ENCODE measurements around the gene SECISBP2L.

Gene SECISBP2L

GRCh38 chr15:48993380-48993779, 52.9 kb downstream of the SECISBP2L start:
- no peak for TF ChIP-seq FOXP2 (optimal IDR thresholded peaks at IDR 0.05; ENCODE audit: control extremely low read depth, extremely low read length, insufficient read depth)
- no peak; the same call in 1 of the 2 replicates for TF ChIP-seq POLR2AphosphoS5 (IDR thresholded peaks at IDR 0.05; ENCODE audit: borderline replicate concordance, low read depth, low read length)
- no peak for TF ChIP-seq EZH2 (IDR thresholded peaks at IDR 0.05)
- peak; percentile 59 for DNase-seq (ENCODE audit: low read depth, low spot score)
- peaks cover 21% of the 10 kb centered on the region for H3K36me3 ChIP-seq (ENCODE audit: insufficient read depth, low read length)
- no peak overlapping the region for H3K9ac ChIP-seq (ENCODE audit: insufficient read length)
- peak overlapping the region; percentile 48; the same call in 1 of the 2 replicates for H3K4me3 ChIP-seq
- H3K27ac ChIP-seq = peak overlapping the region; percentile 72; the same call in 1 of the 2 replicates
- no peaks in the 10 kb centered on the region for H3K9me3 ChIP-seq (ENCODE audit: low read depth, low read length)

GRCh38 chr15:48992545-48992944, 53.7 kb downstream of the SECISBP2L start:
- Histone ChIP-seq H3K9me3 (ENCODE audit: low read depth, low read length) (no peaks in the 10 kb centered on the region), H3K27ac (no peak overlapping the region), H3K9ac (ENCODE audit: insufficient read length) (no peak overlapping the region), H3K36me3 (ENCODE audit: insufficient read depth, low read length) (peaks cover 17% of the 10 kb centered on the region), H3K4me3 (no peak overlapping the region)
- DNase-seq (ENCODE audit: low read depth, low spot score) = no peak
- no peak for TF ChIP-seq FOXP2 (optimal IDR thresholded peaks at IDR 0.05; ENCODE audit: control extremely low read depth, extremely low read length, insufficient read depth)
- no peak for TF ChIP-seq POLR2AphosphoS5 (IDR thresholded peaks at IDR 0.05; ENCODE audit: borderline replicate concordance, low read depth, low read length)

GRCh38 chr15:48992096-48992495, 54.1 kb downstream of the SECISBP2L start:
- Histone ChIP-seq H3K36me3 (ENCODE audit: insufficient read depth, low read length) (peaks cover 17% of the 10 kb centered on the region), H3K4me3 (no peak overlapping the region), H3K9ac (ENCODE audit: insufficient read length) (no peak overlapping the region), H3K27ac (no peak overlapping the region), H3K9me3 (ENCODE audit: low read depth, low read length) (no peaks in the 10 kb centered on the region)
- DNase-seq (ENCODE audit: low read depth, low spot score) = no peak
- TF ChIP-seq EZH2 (IDR thresholded peaks at IDR 0.05) (no peak), POLR2AphosphoS5 (IDR thresholded peaks at IDR 0.05; ENCODE audit: borderline replicate concordance, low read depth, low read length) (no peak), FOXP2 (optimal IDR thresholded peaks at IDR 0.05; ENCODE audit: control extremely low read depth, extremely low read length, insufficient read depth) (no peak)

DNA sequence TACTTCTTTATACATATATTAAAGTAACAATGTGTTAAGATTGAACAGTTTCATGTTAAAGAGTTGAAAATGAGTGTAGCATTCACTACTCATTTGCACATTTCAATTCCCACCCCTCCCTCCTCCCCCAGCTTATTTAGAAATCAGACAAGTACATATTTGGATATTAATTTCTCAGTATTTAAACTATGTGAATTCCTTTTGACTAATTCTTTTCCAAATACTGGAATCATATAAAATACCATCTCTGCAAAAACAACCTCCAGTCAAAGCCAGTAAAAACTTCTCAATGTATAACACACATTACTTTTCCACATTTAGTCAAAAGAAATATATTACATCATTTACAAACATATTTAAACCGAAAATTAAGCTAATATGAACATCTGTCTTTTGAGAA, 57.1 kb downstream of the SECISBP2L start:
- no peak for TF ChIP-seq FOXP2 (optimal IDR thresholded peaks at IDR 0.05; ENCODE audit: control extremely low read depth, extremely low read length, insufficient read depth)
- no peak for TF ChIP-seq EZH2 (IDR thresholded peaks at IDR 0.05)
- TF ChIP-seq POLR2AphosphoS5 (IDR thresholded peaks at IDR 0.05; ENCODE audit: borderline replicate concordance, low read depth, low read length) = no peak
- H3K4me3 ChIP-seq = no peak overlapping the region

DNA sequence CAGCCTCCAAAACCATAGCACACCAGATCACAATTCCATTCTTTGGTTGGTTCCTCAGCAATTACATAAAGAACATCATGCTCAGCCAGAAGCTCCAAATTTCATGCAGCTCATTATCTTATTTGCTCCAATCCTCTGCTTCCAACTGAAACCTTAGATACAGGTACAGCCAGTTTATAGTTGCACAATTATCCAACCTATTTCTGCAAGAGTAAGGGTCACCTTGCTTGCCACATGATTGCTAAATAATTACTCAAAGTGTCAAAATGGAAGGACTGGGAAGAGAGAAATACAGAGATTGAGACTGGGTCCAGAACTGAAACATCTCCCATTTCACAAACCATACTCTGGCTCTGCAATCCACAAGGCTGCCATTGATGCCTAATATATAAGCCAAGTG, 59.1 kb downstream of the SECISBP2L start:
- TF ChIP-seq EZH2 (IDR thresholded peaks at IDR 0.05) (no peak), POLR2AphosphoS5 (IDR thresholded peaks at IDR 0.05; ENCODE audit: borderline replicate concordance, low read depth, low read length) (no peak), FOXP2 (optimal IDR thresholded peaks at IDR 0.05; ENCODE audit: control extremely low read depth, extremely low read length, insufficient read depth) (no peak)
- Histone ChIP-seq H3K36me3 (ENCODE audit: insufficient read depth, low read length) (peaks cover 11% of the 10 kb centered on the region), H3K27ac (no peak overlapping the region), H3K9me3 (ENCODE audit: low read depth, low read length) (no peaks in the 10 kb centered on the region), H3K9ac (ENCODE audit: insufficient read length) (no peak overlapping the region), H3K4me3 (no peak overlapping the region)
- DNase-seq (ENCODE audit: low read depth, low spot score) = no peak

More for the DNA sequence above, 57.1 kb downstream of the SECISBP2L start:
- H3K27ac ChIP-seq = no peak overlapping the region
- DNase-seq (ENCODE audit: low read depth, low spot score) = no peak
- no peak overlapping the region for H3K9ac ChIP-seq (ENCODE audit: insufficient read length)
- H3K36me3 ChIP-seq (ENCODE audit: insufficient read depth, low read length) = peaks cover 17% of the 10 kb centered on the region
- H3K9me3 ChIP-seq (ENCODE audit: low read depth, low read length) = no peaks in the 10 kb centered on the region

DNA sequence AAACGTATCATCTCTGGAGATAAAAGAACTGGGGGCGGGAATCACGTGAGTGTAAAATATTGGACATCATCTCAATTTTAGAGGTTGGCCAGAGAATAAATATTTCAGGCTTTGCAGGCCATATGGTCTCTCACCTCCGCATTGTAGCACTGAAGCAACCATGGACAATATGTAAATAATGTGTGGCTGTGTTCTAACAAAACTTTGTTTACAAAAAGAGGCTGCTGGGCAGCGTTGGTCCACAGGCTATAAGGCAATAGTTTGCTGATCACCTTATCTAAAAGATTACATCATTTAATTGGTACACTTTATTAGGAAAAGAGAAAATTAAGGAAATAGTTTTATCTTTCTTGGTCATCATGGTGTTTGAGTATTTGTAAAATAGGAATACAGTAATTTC, 60.0 kb downstream of the SECISBP2L start:
- Histone ChIP-seq H3K9ac (ENCODE audit: insufficient read length) (no peak overlapping the region), H3K27ac (no peak overlapping the region)
- TF ChIP-seq EZH2 (IDR thresholded peaks at IDR 0.05) = no peak
- no peak for TF ChIP-seq POLR2AphosphoS5 (IDR thresholded peaks at IDR 0.05; ENCODE audit: borderline replicate concordance, low read depth, low read length)
- no peak for TF ChIP-seq FOXP2 (optimal IDR thresholded peaks at IDR 0.05; ENCODE audit: control extremely low read depth, extremely low read length, insufficient read depth)

DNA sequence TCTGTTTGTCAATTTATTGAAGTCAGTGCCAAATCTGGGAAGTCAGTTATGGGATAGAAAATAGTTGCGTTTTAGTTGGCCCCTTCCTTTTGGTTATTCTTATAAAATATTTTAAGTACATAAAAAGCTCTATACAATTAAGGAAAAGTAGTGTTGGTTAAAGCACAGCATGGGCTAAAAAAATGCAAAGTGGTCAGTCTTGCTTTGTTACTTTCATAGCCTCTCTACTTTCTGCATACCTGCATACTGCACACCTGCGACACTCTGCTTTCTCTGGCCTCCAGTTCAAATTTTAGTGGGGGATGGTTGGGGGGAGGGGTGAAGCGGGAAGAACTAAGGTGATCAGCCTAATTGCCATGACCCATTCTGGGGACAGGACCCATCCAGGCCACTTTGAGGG, 60.7 kb downstream of the SECISBP2L start:
- Histone ChIP-seq H3K9ac (ENCODE audit: insufficient read length) (no peak overlapping the region), H3K9me3 (ENCODE audit: low read depth, low read length) (no peaks in the 10 kb centered on the region), H3K4me3 (no peak overlapping the region), H3K36me3 (ENCODE audit: insufficient read depth, low read length) (no peaks in the 10 kb centered on the region), H3K27ac (no peak overlapping the region)
- TF ChIP-seq POLR2AphosphoS5 (IDR thresholded peaks at IDR 0.05; ENCODE audit: borderline replicate concordance, low read depth, low read length) (no peak), FOXP2 (optimal IDR thresholded peaks at IDR 0.05; ENCODE audit: control extremely low read depth, extremely low read length, insufficient read depth) (no peak), EZH2 (IDR thresholded peaks at IDR 0.05) (no peak)
- no peak for DNase-seq (ENCODE audit: low read depth, low spot score)

More for the DNA sequence above, 60.0 kb downstream of the SECISBP2L start:
- Histone ChIP-seq H3K36me3 (ENCODE audit: insufficient read depth, low read length) (peaks cover 2% of the 10 kb centered on the region; the same call in 1 of the 2 replicates), H3K4me3 (no peak overlapping the region), H3K9me3 (ENCODE audit: low read depth, low read length) (no peaks in the 10 kb centered on the region)
- no peak for DNase-seq (ENCODE audit: low read depth, low spot score)

DNA sequence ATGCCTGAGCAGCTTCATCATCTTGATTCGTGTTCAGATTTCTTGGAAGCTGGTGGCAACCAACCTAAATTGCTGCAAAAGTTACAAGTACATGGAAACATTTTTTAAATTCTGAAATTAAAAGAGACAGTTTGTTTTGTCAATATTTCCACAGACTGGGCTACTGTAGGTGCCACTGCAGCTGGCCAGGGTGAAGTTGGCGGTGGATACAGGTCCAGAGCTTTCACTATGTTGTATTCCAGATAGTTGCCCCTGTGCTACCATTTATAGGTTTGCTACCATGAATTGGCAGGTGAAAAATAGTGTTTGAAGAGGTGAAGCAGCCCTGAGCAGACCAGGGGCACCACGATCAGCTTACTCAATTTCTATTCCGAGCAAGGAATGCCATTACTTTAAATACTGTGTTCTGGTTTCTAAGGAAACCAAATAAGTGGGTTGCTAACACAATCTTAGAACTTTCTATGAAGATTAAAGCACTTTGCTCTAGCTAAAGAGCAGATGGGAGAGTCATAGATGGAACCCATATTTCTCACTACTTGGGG, 61.4 kb downstream of the SECISBP2L start:
- TF ChIP-seq POLR2AphosphoS5 (IDR thresholded peaks at IDR 0.05; ENCODE audit: borderline replicate concordance, low read depth, low read length) (no peak), FOXP2 (optimal IDR thresholded peaks at IDR 0.05; ENCODE audit: control extremely low read depth, extremely low read length, insufficient read depth) (no peak), EZH2 (IDR thresholded peaks at IDR 0.05) (no peak)
- Histone ChIP-seq H3K36me3 (ENCODE audit: insufficient read depth, low read length) (no peaks in the 10 kb centered on the region), H3K9ac (ENCODE audit: insufficient read length) (no peak overlapping the region), H3K9me3 (ENCODE audit: low read depth, low read length) (no peaks in the 10 kb centered on the region), H3K27ac (no peak overlapping the region), H3K4me3 (no peak overlapping the region)
- no peak for DNase-seq (ENCODE audit: low read depth, low spot score)

Data from SK-N-MC (cell line).